K562 (cell line): Measurements from ENCODE around the gene C7.

Experiments
- ADNP ChIP-seq: fragments of 200-800 bp; sonication (Bioruptor generic); IDR thresholded peaks from 2 replicates; pipeline ENCODE4 v1.6.1; 2016; ENCODE audit warnings: missing genetic modification characterization, missing compliant biosample characterization
- CTCF ChIP-seq, 3 experiments: IDR thresholded peaks in 2 of 3; conservative IDR thresholded peaks in 1 of 3; 2 replicates each; pipeline ENCODE4 v1.5.1; 2011 to 2012; ENCODE audit warnings: low read length in 3 of 3, mild to moderate bottlenecking in 3 of 3, control low read depth in 2 of 3, improper control_type of control experiment in 1 of 3, inconsistent platforms in 1 of 3, low read depth in 1 of 3, mixed read lengths in 1 of 3, moderate library complexity in 1 of 3; ENCODE audit not compliant: insufficient read depth in 2 of 3
- DEAF1 ChIP-seq: fragments of 450-650 bp; formaldehyde crosslinking; IDR thresholded peaks from 2 replicates; pipeline ENCODE4 v1.4.0; 2020; ENCODE audit warnings: mild to moderate bottlenecking, moderate library complexity
- KHSRP ChIP-seq: fragments of 450-650 bp; IDR thresholded peaks from 2 replicates; pipeline ENCODE4 v1.6.1; 2017
- MCM2 ChIP-seq: fragments of 450-650 bp; IDR thresholded peaks from 2 replicates; pipeline ENCODE4 v1.6.1; 2017; ENCODE audit warnings: low read depth, mild to moderate bottlenecking
- NR1H2 ChIP-seq: sonication (generic); formaldehyde crosslinking; IDR thresholded peaks from 2 replicates; pipeline ENCODE4 v1.4.0; 2020; ENCODE audit warnings: mild to moderate bottlenecking, missing genetic modification reagents
- NR2C2 ChIP-seq, 2 experiments: fragments of 200-800 bp in 1 of 2; sonication (Bioruptor generic) in 1 of 2; sonication (generic) in 1 of 2; formaldehyde crosslinking in 1 of 2; IDR thresholded peaks; 2 replicates each; pipeline versions ENCODE4 v1.6.1 to v1.8.0; 2016 to 2022; ENCODE audit warnings: mild to moderate bottlenecking in 1 of 2, missing compliant biosample characterization in 1 of 2, missing genetic modification characterization in 1 of 2, missing genetic modification reagents in 1 of 2
- RFX7 ChIP-seq: fragments of 250-450 bp; sonication (Bioruptor Pico); IDR thresholded peaks from 2 replicates; pipeline ENCODE4 v1.5.1; 2021; ENCODE audit warnings: mild to moderate bottlenecking
- TAF1 ChIP-seq: IDR thresholded peaks from 2 replicates; pipeline ENCODE4 v1.6.1; 2011; ENCODE audit warnings: mild to moderate bottlenecking, low read length, moderate library complexity; ENCODE audit not compliant: insufficient read depth, control insufficient read depth, severe bottlenecking; ENCODE audit errors: extremely low read depth
- TAF7 ChIP-seq: fragments of 450-650 bp; IDR thresholded peaks from 2 replicates; pipeline ENCODE4 v1.6.1; 2016; ENCODE audit warnings: missing genetic modification characterization, missing compliant biosample characterization
- ZNF740 ChIP-seq, 3 experiments: fragments of 200-800 bp in 1 of 3; sonication (Bioruptor generic) in 1 of 3; sonication (generic) in 1 of 3; formaldehyde crosslinking in 1 of 3; IDR thresholded peaks; 2 replicates each; pipeline versions ENCODE4 v1.6.1 to v1.8.0; 2016 to 2022; ENCODE audit warnings: mild to moderate bottlenecking in 2 of 3, missing compliant biosample characterization in 2 of 3, missing genetic modification characterization in 2 of 3, missing genetic modification reagents in 1 of 3

- TF ChIP-seq MCM2 (no peak), NR2C2 (CRISPR knock-in tag; IDR thresholded peaks at IDR 0.05) (no peak), NR2C2 (tag; IDR thresholded peaks at IDR 0.05) (no peak), ZNF740 (CRISPR knock-in tag; IDR thresholded peaks at IDR 0.05) (no peak), ZNF740 (tag; IDR thresholded peaks at IDR 0.05) (no peak), RFX7 (no peak), CTCF (IDR thresholded peaks at IDR 0.05 in 2 of 3, conservative IDR thresholded peaks at IDR 0.05 in 1 of 3; ENCODE audit: insufficient read depth in 2 of 3, low read depth in 1 of 3, low read length in 3 of 3) (no peak), DEAF1 (CRISPR knock-in tag) (no peak), NR1H2 (no peak), KHSRP (no peak), ADNP (tag) (no peak), TAF7 (no peak), TAF1 (no peak)
These were observed 19.7 kb downstream of the C7 start for GRCh38 chr5:40928886-40929448.
